H54 (cell line): ENCODE measurements around the gene OMA1.

ENCODE experiments used
- DNase-seq: peaks from one replicate; pipeline ENCODE4 v3.0.0; 2011; ENCODE audit warnings: low spot score, mixed read lengths; ENCODE audit not compliant: insufficient read length
- FAIRE-seq: peaks from 3 replicates; lab custom pipeline; 2011; peaks lifted over from hg19 to GRCh38; lab: Jason Lieb, UNC
- POLR2A ChIP-seq: IDR thresholded peaks from 2 replicates; pipeline ENCODE4 v1.6.1; 2011; ENCODE audit warnings: low read depth, mild to moderate bottlenecking, low read length

Gene OMA1

GRCh38 chr1:58468612-58469011 is 77.9 kb downstream of the OMA1 start:
- DNase-seq (no peak), FAIRE-seq (no peak)
- TF ChIP-seq POLR2A: no peak

- no peak for FAIRE-seq
- no peak for TF ChIP-seq POLR2A
- no peak for DNase-seq
Observed at GRCh38 chr1:58466630-58467241, 79.8 kb downstream of the OMA1 start.

- no peak for DNase-seq
- TF ChIP-seq POLR2A: no peak
- no peak for FAIRE-seq
Observed at GRCh38 chr1:58465825-58466629, 80.5 kb downstream of the OMA1 start.

- DNase-seq: no peak
- no peak for TF ChIP-seq POLR2A
- no peak for FAIRE-seq
Observed at GRCh38 chr1:58465176-58465575, 81.3 kb downstream of the OMA1 start.

- TF ChIP-seq POLR2A: no peak
- FAIRE-seq (no peak), DNase-seq (no peak)
Observed at GRCh38 chr1:58460469-58460868, 86.1 kb downstream of the OMA1 start.

- TF ChIP-seq POLR2A: no peak
- FAIRE-seq: no peak
Observed at GRCh38 chr1:58459911-58460310, 86.6 kb downstream of the OMA1 start.

GRCh38 chr1:58457023-58457635 is 89.4 kb downstream of the OMA1 start:
- FAIRE-seq (no peak), DNase-seq (no peak)
- no peak for TF ChIP-seq POLR2A

More at GRCh38 chr1:58459911-58460310, 86.6 kb downstream of the OMA1 start:
- no peak for DNase-seq

GRCh38 chr1:58456470-58456869 is 90.1 kb downstream of the OMA1 start:
- FAIRE-seq (no peak), DNase-seq (no peak)
- TF ChIP-seq POLR2A: no peak

- no peak for FAIRE-seq
- TF ChIP-seq POLR2A: no peak
- no peak for DNase-seq
Observed at GRCh38 chr1:58454807-58455206, 91.7 kb downstream of the OMA1 start.

GRCh38 chr1:58454385-58454784 is 92.1 kb downstream of the OMA1 start:
- DNase-seq: no peak
- no peak for FAIRE-seq
- TF ChIP-seq POLR2A: no peak

GRCh38 chr1:58451560-58452191 is 94.8 kb downstream of the OMA1 start:
- no peak for FAIRE-seq
- DNase-seq: no peak
- no peak for TF ChIP-seq POLR2A

GRCh38 chr1:58447886-58448285 is 98.6 kb downstream of the OMA1 start:
- FAIRE-seq (no peak), DNase-seq (no peak)
- no peak for TF ChIP-seq POLR2A

GRCh38 chr1:58447042-58447441 is 99.5 kb downstream of the OMA1 start:
- DNase-seq: no peak
- no peak for FAIRE-seq
- TF ChIP-seq POLR2A: no peak

GRCh38 chr1:58446368-58446767 is 100.2 kb downstream of the OMA1 start:
- FAIRE-seq (no peak), DNase-seq (no peak)
- TF ChIP-seq POLR2A: no peak
